ENCODE results near the gene SULF2.

Gene SULF2

GRCh38 chr20:47783828-47784598, 1.3 kb downstream of the SULF2 start:
- DNase-seq, result no peak

DNA sequence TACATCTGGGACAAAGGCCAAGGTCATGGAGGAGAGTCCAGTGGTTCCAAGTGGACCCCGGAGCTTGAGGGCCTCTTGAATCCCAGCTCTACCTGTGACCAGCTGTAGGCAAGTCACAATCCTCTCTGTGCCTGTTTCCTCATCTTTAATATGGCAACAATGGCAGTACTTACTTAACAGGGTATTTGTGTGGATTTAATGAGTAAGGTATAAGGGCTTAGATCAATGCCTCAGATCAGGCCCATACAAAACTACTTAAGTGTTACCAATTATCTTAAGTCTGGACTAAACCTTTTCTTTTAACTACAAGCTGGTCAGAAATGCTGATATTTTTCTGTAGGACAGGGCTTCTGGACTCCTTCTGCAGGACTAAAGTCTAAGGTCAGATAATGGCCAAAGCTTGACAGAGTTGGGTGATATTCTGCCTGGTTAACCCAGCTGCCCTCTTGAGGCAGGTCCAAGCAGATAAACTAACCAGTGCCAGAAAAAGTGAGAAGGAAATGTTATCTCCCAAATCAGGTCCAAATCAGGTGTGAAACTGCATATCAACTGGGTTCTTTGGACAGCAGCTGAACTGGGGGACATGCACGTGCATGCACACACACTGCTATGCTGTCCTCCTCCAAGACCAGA, 2.2 kb downstream of the SULF2 start:
- no peak for DNase-seq

DNA sequence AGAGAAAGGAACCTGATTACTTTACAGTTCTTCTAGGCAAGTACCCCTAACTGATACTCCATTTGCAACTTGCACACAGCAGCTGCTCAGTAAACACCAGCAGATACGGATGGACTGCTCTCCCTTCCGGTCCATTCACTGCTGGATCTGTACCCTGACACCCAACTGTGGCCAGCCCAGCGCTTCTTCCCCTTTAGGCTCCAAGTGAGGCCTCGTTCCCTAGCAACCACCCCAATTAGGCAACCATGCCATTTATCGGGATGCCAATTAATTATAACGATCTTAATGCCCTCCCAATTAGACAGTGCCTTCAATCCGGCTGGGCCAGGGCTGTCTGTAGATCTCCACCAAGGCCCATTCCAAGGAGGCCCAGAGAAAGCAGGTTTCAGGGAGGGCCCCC, 3.2 kb downstream of the SULF2 start:
- no peak for DNase-seq

DNA sequence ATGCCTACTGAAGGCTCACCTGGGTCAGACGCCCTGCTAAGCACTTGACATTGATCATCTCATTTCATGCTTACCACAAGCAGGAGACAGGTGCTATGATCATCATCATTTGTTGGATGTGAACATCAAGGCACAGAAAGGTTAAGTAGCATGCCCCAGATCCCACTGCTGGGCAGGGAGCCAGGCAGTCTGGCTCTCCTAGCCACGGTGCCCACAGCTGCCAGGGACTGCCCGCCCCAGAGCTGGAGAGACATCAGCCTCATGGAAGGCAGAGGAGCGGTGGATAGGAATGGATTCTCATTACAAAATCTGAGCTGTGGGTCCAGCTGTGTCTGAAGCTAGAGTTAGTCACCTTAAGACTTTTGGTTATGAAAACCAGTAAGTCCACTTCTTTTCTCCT, 3.6 kb downstream of the SULF2 start:
- no peak for DNase-seq

DNA sequence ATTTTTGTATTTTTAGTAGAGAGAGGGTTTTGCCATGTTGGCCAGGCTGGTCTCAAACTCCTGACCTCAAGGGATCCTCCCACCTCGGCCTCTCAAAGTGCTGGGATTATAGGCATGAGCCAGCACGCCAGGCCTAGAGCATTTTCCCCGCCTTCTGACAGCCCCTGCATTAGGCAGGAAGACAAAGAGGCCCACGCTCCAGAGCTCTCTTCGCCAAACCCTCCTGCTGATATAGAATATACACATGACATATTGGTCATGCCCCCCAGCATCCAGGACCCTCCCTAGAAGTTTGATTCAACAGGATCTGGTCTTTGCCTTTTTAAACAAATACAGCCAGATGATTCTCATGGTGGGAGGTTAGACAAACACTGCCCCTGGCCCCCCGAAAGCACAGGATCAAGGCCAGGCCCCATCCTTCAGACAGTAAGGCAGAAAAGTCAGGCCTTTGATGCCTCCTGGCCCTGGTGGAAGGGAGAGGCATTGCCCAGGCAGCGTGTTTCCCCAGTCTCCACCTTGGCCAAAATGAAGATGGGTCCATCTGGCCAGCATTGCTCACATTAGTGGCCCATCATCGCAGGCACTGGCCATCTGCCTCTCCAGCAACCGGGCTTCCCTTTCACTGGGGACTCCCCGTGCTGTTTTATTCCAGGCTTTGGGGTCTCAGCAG, 4.4 kb downstream of the SULF2 start:
- no peak for DNase-seq

DNA sequence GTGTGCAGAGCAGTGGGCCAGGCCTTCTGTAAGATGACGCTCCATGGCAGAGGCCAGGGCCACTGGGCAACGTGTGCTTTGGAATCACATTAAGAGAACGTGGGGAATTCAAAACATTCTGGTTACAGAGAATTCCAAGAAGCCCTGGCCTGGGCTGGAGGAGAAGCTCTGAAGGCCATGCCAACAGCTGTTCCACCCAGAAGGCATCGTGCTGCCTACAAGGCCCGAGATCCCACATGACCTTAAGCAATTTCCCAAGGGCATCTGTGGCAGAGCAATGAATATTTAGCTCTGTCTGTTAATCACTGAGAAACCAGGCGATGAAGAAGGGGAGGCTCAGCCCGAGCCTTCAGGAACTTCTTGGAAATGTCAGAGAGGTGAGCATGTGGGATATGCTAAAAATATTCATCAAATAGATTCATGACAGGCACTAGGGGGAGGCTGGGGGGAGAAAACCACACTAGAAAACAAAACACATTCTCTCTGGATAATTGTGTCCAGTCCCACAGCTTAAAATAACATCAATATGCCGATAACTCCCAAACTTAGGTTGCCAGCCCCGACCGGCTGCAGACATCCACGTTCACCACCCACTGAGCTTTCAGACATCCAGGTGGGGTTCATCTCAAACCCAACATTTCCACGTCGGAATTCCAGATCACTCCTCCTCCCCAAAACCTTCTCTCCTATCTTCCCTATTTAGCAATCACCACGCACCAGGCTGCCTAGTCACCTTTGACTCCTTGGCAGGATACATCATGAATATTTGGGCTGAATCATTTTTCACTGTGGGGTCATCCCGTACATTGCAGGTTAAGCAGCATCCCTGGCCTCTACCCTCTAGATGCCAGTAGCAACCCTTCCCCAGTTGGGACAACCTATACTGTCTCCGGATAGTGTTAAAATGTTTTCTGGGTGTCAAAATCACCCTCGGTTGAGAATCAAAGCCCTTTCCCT, 6.6 kb downstream of the SULF2 start:
- no peak for DNase-seq

DNA sequence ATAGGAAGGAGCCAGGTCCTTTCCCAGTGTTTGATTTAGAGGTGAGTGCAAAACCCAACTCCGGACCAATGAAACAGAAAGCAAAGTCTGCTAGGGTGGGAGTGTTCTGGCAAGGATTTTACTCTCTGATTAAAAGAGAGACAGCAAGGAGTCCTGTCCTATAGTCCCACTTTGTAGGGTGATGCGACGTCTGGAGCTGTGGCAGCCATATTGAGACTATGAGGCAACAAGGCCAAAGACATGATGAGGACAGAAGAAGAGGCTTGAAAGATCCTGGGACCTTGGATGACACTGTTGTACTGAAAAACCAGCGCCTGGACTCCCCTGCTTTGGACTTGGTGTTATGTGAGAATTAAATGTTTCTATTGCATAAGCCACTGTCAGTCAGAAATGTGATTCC, 8.1 kb downstream of the SULF2 start:
- no peak for DNase-seq

- DNase-seq, result no peak
Observed at GRCh38 chr20:47776639-47777038, 8.6 kb downstream of the SULF2 start.

- no peak for DNase-seq
Observed at GRCh38 chr20:47775841-47776240, 9.4 kb downstream of the SULF2 start.

GRCh38 chr20:47775039-47775438, 10.2 kb downstream of the SULF2 start:
- DNase-seq, result no peak

DNA sequence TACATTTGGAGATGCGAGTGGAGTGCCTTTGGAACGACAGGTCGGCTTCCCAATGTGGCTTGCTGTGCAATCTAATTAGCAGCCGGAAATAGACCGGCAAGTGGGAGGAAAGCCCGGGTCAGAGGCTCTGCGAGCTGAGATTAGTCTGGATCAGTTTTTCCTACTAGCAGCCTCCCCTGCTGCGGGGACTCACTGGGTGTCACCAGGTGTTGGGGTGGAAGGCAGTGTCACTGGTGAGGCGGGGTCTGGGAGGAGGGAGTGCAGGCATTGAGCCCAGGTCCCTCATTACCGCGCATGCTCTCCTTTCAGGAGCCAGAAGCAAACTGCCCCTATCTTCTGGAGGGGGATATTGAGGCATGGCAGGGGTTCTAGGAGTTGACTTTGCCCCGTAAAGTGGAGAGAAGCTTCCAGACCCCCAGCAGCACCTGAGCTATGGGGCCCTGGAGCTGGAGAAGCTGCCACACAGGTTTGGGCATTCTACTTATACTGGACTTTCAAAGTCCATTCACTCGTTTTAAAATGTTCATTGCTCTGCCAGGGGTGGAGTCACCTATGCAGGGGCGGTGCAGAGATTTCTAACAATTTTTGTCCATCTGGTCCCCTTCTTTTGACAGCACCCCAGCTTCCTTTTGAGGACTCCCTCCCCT, 11.0 kb downstream of the SULF2 start:
- DNase-seq, result no peak

DNA sequence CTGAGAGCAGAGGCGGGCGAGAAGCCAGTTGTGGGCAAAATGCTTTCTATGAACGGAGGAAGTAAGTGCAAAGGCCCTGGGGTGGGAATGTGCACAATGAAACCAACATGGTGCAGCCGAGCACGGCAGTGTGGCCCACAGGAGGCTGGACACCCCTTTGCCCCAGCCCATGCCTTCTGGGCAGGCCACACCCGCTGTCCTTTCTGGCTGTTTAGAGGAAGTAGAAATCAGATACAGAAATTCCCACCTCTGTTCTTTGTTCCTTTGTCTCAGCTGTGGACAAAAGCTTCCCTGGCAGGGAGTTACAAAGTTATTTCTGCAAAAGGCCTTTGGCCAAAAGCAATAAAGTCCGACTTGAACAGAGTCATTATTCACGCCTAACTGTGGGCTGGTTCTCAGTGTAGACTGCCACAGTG, 11.9 kb downstream of the SULF2 start:
- no peak for DNase-seq

- no peak for DNase-seq
Observed at GRCh38 chr20:47770935-47771334, 14.3 kb downstream of the SULF2 start.

DNA sequence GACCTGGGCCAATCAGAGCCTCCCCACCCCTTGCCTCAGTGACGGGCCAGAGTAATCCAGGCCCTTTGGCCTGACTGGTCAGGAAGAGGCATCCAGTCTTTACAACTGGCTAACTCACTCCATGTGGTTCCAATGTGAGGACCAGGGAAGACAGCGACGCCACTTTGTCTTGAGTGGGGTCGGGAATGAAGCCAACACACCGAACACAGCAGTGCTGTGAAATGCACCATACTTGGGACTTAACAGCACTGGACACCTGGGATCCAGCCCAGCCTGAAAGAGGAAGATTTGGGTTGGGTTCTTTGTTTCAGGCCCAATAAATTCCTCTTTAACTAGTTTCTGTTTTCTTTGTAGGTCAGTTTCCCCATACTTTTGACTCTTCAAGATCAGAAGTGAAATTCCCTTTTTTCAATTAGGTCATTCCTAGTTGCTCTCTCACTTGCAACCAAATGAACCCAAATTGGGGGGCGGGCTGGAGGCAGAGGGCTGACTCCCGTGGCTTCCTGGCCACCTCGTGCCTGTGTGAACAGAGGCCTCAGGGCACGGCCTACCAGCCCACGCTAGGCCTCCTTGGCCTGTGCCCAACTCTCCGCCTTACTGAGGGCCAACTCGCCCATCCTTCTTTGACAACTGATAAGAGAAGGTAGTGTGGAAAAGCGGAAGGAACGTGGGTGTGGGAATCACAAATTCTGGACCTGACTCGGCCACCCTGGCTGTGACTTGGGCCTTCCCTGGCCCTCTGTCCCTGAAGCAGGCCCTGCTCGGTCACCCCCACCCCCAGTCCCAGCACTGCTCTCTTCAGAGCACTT, 17.1 kb downstream of the SULF2 start:
- DNase-seq, result no peak

DNA sequence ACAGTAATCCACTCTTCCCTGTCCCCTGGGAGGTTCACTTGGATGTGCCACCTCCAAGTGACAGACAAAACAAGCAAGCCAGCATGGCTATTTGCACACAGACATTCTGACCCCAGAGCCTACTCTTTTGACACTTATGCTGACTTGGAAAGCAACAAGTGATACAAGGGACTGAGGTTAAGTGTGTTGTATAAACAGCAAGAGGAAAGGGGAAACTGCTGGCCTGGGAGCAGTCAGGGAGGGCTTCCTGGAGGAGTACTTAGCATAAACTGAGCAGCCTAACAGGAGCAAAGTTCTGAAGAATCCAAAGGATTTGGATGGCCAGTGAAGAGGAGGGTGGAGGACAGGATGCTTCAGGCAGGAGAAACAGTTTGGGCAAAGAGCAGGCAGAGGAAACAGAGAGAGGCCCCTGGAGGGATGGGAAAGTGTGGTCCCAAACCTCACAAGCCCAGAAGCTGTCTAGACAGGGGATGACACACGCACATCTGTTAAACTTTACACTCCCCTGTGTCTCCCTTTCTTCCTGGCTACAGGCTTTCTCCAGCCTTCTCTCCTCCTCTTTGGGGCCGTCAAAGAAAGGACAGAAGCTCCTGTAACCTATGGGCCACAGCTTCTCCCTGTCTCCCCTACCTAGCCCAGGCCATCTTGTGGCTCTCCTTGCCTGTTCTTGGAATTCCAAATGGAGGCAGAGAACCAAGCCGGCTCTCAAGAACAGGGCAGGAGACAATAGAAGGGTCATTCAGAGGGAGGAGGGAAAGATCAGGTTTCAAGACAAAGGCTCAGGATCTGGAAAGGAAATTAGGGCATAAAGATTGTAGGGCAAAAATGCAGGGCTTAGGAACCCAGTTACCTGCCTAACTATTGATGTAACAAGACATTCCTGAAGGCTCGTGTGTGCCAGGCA, 19.3 kb downstream of the SULF2 start:
- DNase-seq, result no peak

DNA sequence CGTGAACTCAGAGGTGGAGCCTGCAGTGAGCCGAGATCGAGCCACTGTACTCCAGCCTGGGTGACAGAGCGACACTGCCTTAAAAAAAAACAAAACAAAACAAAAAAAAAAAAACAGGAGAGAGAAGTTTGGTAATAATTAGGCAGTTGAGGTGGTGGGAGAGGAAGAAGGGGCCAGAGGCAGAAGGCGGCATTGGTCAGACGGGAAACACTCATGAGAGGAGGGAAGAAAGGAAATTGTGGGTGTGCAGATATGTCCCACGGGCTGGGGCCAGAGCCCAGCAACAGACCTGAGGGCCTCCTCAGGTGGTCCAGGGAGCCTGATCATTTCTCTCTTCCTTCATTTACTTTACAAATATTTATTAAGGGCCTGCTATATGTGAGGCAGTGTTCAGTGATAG, 20.0 kb downstream of the SULF2 start:
- DNase-seq, result no peak

GRCh38 chr20:47764154-47764733, 21.0 kb downstream of the SULF2 start:
- DNase-seq, result no peak

DNA sequence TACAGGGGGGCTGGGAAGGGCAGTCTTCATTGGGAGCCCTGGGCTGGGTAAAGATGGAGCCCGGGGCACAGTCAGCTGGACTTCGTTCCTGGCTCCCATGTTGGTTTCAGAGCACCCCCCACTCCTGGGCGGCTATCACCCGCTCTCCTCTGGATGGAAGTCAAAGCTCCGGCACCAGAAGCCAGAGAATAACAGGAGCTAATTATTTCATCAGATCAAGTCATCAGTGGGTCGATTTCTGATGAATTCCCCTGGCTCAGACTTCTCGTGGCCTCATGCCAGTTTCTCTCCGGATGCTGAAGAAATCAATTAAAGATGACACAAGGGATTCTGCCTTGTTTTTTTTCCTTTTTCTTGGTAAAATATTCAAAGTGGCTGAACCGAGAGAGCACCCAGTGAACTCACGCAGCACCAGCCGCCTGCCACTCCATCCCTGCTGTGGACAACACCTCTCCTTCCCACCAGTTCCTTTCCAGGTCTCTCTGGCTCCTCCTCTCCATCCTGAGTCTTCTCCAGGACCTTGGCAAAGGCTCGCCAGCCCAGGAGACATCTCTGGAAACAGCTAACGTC, 22.5 kb downstream of the SULF2 start:
- no peak for DNase-seq

GRCh38 chr20:47761482-47762047, 23.7 kb downstream of the SULF2 start:
- DNase-seq, result no peak
